HG03135 (cell line): ENCODE results near the gene APOBEC3H.

ENCODE experiments used
- ATAC-seq: cut with Tn5 transposase; IDR thresholded peaks from one replicate; pipeline ENCODE4 v1.9.1; 2021; ENCODE audit warnings: mild to moderate bottlenecking, moderate library complexity; ENCODE audit not compliant: unreplicated experiment

APOBEC3H gene

DNA sequence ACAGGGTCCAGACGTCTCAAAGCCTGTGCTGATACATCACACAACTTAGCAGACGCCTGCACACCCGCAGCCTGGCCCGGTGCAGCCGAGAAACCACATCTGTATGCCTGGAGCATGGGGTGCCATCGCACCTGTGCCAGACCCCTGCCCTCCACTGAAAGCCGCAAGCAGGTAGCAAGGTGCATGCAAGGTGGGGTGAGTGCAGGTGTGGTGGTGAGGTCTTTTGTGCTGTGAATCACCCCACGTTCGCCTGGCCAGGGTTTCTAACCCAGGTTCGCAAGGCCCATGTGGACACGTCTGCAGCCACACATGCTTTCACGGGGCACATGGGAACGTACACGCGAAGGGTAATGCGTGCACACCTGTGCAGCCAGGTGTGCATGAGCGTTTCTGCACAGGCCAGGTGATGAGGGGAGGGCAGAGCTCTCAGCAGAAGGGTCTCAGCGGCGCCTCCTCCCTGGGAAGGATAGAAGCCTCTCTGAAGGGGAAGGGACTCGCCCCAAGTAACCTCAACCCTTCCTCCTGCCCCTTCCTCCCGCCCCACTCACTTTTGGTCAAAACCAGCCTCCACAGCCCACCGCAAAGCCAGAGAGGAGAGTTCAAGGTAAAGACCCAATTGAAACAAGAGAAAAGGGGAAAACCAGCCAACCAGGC lies 36.0 kb downstream of the APOBEC3H start:
- ATAC-seq = no peak

DNA sequence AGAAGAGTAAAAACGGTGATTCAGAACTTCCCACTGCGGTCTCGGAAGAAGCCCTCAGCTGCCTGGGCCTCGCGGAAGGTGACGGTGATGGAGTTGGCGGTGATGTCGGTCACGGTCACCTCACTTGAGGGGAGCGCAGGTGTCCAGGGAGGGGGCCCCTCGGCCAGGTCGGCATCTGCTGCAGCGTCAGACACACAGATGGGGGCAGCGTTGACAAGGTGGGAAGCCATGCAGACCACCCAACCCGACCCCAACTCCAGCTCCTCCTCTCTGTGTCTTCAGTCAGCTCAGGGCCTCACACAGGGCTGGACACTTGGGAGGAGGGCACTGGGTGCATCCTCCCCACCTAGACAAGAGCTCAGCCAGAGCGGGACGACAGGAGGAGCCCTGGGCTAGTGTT lies 36.8 kb downstream of the APOBEC3H start:
- ATAC-seq = no peak

DNA sequence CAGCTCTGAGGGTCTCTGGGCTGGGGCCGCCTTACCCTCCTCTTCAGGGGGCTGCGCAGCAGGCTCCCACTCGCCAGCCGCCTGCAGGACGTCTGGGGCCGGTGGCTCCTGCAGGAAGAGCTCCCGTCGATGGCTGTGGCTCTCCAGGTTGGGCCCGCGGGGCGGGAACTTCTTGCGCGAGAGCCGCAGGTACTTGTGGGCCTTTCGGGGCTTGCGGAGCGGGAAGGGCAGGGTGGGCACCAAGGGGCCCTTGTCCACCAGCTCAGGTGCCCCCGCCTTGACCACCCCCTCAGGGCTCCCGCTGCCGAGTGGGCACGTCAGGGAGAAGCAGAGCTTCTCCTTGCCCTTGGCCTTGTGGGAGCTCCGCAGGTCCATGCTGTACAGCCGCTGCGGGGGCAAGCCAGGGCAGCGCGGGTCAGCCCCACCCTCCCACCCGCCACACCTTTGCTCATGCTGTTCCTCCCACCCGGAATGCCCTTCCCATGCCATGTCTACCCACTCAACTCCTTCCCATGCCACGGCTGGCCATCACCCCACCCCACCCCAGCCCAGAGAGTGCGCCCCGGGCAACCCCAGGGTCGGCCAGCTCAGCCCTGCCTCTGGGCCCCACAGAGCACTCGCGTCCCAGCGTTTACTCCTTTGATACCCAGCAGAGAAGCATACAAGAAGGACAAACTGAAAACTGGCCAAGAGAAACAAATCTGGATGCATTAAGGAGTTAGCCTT lies 37.5 kb downstream of the APOBEC3H start:
- no peak for ATAC-seq

DNA sequence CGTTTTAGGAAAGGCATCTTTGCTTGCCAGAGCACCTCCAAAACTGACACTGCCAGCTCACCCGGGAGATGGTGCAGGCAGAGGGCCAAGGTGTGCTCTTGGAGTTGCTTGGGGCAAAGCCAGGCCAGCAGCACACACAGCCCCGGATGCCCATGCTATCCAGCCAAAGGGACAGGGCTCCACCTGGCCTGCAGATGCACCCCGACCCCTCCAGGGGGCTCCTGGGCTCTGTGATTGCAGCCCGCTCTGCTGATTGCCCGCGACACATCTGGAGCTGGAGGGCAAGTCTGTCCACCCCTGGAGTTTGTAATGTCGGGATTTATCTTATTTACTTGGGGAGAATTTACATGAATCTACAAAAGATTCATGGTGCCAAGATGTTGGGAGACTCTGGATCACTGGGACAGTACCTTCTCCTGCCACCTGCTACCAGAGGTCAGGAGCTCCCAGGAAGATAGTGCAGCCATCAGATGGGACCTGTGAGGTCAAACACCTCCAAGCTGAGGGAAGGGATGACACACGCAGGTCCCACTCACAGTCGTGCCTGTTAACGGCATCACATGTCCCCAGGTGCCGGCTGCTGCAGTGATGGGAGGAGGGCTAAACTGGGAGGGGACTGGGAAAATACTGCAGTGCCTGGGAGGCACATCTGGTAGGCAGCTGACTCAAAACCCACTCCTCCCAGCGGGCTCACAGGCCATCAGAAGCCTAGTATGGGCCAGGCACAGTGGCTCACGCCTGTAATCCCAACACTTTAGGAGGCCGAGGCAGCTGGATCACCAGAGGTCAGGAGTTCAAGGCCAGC lies 38.2 kb downstream of the APOBEC3H start:
- no peak for ATAC-seq

DNA sequence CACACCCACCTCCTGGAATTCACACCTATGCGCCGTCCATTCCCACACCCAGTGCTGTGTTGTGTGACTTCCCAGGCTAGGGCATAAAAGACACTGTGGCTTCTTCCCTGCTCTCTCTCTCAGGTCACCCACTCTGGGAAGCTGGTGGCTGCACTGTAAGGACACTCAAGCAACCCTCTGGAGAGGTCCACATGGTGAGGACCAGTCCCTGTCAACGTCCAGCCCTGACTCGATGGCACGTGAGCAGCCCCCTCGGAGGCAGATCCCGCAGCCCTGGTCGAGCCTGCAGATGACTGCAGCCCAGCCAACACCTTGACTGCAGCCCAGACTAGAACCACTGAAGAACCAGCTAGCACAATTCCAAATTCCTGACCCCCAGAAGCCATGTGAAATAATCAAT lies 39.3 kb downstream of the APOBEC3H start:
- no peak for ATAC-seq

DNA sequence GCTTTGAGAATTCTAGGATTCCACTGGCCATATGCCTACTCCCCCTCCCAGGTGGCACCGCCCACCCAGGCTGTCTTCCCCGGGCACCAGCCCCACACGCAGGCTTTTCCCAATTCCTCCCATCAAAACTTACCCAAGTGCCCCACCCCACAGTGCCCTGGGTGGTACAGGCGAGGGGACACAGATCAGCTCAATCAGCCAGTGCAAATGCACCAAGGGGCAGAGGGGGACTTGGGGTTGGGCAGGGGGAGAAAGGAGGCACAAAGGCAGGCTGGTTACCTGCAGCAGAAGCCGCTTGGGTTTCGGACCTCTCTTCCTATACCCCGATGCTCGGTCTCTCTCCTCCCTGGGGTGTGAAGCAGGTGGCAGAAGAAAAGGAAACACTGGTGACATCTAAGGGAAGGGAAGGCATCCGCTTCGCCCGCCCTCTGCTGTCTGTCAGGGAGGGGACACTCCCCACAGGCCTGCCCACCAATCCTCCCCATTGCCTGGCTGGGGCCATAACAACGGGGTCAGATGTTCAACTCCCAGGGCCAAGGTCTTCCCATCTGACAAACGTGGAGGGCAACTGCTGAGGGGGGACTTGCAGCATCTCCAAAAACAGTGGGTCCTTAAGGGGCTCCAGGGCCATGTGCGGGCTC lies 41.4 kb downstream of the APOBEC3H start:
- ATAC-seq = no peak

DNA sequence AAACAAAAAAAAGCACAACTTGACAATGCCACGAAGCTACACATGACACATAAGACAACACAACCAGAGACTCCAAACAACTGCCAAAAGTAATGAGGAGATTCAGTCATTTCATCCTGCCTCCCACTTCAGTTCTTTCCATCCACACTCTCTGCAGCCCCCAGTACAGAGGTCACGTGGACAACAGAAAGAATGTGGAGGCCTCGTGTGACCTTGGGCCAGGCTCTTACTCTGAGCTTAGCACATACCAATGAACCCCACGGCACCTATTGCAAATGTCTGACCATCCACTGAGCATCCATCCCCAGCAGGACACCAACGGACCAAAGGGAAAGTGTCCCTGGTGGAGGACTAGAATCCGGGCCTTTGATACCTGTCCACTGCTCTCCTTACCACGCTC lies 42.9 kb downstream of the APOBEC3H start:
- no peak for ATAC-seq

DNA sequence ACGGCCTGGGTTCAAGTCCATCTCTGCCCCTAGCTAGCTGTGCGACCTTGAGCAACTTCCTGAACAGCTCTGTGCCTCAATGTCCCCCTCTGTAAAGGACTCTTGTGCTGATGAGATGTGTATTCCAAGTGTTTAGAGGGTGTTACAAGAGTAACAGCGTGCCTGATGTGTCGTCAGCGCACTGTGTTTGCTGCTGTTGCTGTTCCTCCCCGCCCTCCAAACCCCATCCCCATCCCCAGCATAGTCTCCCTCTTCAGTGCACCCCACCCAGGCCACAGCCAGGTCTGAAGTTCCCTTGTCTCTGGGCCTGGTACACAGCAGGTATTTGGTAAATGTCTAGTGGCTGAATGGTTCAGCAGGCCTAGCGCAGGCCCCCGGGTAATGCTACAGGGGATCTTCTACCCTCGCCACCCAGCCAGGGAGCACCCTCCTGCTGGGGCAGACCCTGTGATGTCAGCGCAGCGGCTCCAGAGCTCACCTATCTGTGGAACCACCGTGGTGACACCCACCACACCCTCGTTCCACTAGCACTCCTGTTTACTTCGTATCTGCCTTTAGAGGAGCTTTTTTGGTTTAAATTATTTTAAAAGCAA lies 45.1 kb downstream of the APOBEC3H start:
- ATAC-seq = no peak

DNA sequence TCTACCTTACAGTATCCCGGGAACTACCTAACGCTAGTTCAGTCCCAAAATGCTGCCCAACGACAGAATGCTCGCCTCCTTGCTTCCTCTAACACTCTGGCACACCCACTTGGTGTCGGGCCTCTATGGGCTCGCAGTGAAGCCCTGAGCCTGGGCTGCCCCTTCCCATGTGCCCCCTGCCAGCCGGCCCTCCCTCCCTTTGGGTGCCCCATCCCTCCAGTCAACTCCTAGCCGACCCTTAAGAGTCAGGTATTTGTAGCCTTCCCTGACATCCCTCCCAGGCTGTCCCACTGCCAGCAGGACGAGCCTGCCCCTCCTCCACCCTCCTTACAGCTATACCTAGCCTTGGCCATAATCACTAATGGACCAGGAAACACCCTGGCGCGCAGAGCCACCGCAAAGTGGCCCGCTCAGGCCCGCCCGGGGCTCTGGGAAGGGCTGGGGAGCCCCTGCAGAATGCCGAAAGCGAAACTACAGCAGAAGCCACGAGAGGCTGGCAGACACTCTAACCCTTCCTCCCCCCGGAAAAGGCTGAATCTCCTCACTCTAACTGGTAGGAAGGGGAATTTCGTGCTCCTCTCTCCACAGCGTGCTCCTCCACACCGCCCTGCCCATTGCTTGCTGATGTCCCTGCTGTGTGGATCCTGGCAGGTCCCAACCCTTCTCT lies 47.2 kb downstream of the APOBEC3H start:
- ATAC-seq = peak; percentile 37

DNA sequence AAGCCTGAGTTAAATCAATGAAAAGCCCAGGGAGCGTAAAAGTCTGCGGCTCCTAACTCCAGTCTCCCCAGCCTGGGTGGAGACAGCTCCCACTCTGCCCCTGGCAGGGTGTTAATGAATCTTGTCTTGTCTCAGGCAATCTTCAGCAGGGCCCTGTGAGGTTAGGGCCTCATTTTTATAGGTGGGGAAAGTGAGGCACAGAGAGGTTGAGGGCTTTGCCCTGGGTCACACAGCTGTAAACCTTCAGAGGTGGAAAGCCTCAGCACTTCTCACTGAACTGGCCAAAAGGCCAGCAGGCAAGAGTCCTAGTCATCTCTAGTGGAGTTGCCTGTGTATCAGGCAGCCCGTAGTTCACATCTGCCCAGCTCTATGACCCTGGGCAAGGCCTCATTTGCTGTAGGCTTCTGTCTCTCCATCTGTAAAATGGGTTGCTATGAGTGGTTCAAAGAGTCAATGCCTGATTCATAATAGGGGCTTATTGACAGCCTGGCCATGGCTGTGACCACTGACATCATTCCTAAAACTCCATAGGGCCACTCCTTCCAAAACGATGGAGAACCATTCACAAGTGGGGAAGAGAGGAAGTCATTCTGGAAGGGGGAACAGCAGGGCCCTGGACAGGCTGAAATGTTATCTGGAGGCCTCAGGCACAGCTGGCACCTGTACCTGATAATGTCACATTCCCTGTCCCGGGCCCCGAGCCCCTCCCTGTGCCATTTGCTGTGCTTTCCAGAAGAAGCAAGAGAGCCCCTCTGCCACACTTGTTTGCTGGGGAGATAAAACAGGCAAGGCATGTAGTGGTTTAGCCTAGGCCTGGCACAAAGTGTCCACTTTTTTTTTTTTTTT lies 49.4 kb downstream of the APOBEC3H start:
- no peak for ATAC-seq

DNA sequence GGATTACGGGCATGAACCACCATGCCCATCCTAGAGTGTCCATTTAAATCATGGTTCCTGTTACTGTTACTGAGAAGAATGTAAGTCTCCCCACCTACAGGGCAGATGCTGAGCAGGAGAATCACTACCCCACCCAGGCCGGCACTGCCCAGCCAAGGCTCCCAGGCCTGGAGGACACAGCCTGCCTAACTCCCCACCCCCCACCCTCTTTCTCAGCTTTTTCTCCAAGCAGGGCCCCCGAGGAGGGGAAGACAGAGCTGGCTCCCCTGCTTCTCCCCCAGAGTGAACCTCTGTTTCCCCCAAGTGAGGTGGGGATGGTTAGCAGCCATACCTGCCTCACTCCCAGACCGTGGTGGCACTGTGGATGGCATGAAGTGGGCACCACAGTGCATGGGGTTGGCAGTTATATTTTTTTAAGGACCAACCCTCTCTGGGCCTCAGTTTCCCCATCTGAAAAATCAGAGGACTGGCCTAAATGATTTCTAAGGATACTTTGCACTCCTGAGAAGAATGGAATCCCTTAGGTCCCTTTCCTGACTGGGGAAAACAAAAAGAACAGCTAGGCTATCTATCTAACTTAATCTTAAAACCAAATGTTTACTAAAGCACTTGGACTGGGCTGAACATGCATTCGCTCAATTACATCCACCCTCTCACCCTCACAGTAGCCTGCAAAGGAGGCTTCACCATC lies 50.4 kb downstream of the APOBEC3H start:
- no peak for ATAC-seq

DNA sequence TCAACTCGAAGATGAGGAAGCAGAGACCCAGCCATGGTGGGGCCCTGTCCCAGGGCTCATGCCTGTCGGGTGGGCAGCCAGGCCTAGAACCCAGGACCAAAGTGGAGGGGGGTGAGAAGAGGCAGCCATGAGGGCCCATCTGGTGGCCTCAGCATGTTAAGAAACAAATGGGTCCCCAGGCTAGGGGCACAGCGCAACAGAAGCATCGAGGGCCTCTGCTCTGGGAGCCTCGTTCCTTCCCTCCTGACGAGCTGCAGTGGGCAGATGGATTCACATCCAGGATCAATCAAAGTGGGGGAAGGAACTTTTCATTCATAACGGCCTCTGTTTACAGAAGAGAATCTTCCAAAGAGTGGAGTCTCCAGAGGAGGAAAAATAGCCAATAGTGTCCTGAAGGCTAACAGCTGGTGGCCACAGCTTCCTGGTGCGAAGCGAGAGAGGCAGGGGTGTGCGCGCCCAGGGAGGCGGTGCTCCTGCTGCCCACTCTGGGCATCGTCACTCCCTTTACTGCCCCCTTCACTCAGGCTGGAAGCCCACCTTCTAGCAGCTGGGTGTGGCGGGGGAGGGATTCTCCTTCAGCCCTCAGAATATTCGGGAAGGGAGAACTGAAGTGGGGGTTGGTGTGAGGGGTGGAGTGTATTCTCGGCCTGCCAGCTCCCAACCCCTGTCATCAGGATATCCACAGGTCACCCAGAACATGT lies 51.1 kb downstream of the APOBEC3H start:
- no peak for ATAC-seq

DNA sequence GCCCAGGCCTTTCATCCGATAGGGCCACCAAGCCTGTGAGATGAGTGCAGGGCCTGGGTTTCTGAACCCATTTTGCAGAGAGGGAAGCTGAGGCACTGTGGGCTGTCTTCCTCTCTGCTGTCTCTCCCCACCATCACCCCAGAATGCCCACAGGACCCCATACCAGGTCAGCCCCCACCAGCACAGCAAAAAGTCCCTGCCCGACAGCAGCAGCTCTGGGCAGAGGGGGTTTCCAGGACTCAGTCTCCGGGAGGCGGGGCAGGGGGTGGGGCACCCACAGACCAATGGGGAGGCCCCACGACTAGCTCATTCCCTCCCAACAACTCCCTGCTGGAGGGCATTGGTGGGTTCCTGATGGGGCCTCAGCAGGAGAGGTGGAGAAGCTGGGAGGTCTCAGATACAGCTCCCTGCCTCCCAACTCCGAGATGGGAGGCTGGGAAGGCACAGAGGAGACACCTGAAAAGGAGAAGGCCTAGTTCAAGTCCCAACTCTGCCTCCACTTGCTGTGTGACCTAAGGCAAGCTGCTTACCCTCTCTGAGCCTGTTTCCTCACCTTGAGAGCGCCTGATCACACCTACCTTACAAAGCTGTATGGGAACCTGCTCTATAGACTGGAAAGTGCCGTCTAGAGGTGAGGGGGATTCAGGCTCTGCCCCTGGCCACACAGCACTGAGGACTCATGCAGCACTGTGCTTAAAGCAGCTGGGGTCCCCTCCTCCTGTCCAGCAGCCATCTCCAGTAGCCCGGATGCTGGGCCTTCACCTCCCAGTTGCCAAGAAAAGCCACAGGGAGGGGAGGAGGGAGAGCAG lies 51.9 kb downstream of the APOBEC3H start:
- no peak for ATAC-seq

DNA sequence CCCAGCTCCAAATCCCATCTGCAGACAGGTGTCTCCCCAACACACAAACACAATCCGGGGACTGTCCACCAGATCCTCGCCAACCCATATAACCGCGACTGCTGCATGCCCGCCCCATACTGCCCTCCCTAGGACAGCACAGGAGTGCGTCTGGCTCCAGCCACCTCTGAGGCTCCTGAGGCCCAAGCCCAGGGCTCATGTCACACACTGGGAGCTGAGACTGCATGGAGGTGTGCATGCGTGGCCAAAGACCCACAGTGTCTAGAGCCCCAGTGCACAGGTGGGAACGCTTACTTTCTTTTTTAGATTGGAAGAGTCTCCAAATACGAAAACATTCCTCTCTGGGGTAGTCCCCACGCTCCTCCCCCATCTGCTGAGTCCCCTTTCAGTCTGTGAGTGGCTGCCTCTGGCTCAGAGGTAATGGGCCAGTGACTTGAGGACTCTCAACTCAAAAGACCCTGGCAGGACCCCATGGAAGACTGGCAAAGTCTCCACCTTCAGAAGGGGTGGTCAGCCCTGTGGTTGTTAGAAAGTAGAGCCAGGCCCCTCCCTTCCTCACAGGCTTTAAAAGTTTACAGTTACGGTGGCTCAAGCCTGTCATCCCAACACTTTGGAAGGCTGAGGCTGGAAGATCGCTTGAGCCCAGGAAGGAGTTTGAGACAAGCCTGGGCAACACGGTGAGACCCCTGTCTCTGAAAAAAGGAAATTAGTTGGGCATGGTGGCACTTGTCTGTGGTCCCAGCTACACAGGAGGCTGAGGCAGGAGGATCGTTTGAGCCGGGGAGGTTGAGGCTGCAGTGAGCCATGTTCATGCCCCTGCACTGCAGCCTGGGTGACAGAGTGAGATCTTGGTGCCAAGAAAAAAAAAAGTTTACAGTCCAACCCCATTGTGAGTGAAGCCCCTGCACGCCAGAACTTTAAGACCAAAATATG lies 53.1 kb downstream of the APOBEC3H start:
- ATAC-seq = no peak

DNA sequence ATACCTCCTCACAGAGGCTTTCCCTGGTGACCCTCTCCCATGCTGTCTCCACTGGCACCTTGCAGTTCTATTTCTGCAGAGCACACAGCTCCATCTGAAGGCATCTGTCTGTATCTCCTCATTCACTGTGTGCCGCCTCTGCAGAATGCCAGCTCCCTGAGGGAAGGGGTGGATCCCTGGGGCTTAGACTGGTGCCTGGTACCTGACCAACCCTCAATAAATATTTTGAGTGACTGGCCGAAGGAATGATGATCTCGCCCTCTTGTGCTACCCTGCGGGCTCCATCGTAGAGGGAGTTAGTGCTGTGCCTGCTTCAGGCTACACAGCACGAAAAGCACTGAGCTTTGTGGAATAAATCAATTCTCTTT lies 53.8 kb downstream of the APOBEC3H start:
- no peak for ATAC-seq

DNA sequence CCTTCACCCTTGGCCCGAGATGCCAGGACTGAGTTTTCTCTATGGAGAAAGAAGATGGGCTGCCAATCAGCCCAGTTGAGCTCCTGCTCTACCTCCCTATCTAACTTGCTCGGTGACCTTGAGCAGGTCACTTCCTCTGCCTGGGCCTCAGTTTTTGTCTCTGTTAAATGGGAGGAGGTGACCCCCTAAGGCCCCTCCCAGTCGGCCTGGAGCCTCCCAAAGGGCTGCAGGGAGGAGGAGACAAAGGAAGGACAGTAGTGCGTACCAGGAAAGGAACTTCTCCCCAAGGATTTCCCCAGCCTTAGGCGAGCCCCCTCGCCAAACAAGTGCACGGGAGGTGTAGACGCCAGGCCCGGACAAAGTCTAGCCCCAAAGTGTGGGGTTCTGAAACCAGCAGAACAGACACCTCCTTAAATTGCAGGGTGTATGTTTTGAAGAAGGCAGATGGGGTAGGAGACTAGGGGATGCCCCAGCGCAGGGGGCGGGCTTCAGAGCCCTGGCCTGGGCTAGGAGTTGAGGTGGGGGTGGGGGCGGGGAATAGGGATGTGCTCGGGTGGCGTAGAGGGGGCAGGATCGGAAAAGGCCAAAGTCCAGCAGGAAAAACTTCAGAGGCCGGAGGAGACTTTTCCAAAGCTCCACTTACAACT lies 54.4 kb downstream of the APOBEC3H start:
- ATAC-seq = no peak
